Stomach smooth muscle (tissue), 2 donors: ENCODE data around the gene USP9X.
"Not testable (repeated sequence)": the region's sequence is repeated elsewhere in the genome, so short reads cannot be mapped to it uniquely, and the experiment has no call there.

Experiments used
- H3K27ac ChIP-seq: one replicate; pipeline ENCODE4 v1.7.0; 2013; ENCODE audit warnings: mild to moderate bottlenecking, low read length, inconsistent platforms
- H3K27me3 ChIP-seq, 2 donors: one replicate each; pipeline ENCODE4 v1.7.0; 2013; ENCODE audit warnings: low read length in 2 of 2; ENCODE audit not compliant: insufficient read depth in 2 of 2, control insufficient read depth in 1 of 2
- H3K36me3 ChIP-seq, 2 donors: one replicate each; pipeline ENCODE4 v1.7.0; 2013; ENCODE audit warnings: low read length in 2 of 2; ENCODE audit not compliant: control insufficient read depth in 2 of 2, insufficient read depth in 2 of 2
- H3K4me1 ChIP-seq: one replicate; pipeline ENCODE4 v1.7.0; 2013; ENCODE audit warnings: low read length; ENCODE audit not compliant: control insufficient read depth, insufficient read depth
- H3K4me3 ChIP-seq, 2 donors: one replicate each; pipeline ENCODE4 v1.7.0; 2013; ENCODE audit warnings: low read length in 2 of 2
- H3K9ac ChIP-seq, 2 donors: one replicate each; pipeline ENCODE4 v1.7.0; 2013; ENCODE audit warnings: low read length in 2 of 2, mild to moderate bottlenecking in 1 of 2
- H3K9me3 ChIP-seq, 2 donors: one replicate each; pipeline ENCODE4 v1.7.0; 2013; ENCODE audit warnings: low read length in 2 of 2; ENCODE audit not compliant: control insufficient read depth in 2 of 2
- donor health status: healthy.
- donor health status: Pancreatic carcinoma.

The USP9X gene

DNA sequence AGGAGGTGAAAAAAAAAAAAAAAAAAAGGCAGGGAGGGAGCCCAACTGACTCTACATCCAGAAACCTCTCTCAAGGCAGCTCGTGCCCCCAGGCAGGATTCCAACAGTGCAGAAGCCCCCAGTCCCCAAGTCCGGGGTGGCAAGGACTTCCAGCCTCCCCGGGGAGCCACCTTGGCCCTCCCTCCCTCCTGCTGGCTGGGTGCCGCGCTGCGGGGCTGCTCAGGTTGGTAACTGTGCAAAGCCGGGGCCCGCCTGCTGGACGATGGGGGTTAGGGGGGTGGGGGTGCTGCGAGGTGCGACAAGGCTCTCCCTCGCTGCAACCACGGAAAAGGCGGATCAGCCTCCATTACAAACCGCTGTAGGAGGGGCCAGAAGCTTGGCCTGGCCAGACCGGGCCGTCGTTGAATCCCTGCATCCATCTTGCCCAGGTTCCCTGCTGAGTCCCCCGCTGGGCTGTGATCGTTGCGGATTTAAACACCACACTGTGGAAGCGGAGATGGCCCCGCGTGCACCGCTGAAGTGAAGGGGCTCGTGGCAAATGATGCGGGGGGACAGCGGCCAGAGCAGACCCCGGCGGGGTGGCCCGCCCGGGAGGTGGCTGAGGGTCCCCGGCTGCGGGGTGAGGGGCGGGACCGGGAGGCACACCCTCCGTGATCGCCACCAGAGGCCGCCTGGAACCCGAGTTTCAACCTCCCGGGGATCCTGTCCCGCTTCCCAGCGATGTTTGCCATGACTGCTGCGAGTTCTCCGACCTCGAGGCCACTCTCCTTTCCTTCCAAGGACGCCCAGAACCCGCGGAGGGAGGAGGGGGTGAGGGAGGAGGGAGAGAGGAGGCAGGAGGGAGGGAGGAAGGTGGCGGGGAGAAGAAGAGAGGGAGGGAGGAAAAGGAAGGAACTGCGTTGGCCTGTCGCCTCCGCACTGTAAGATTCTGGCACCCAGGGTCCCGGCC is 190.7 kb downstream of the USP9X start:
- H3K27me3 ChIP-seq = peaks cover 0 to 9% of the 10 kb centered on the region in 2 donors
- H3K27ac ChIP-seq = peak overlapping the region; percentile 49
- no peaks in the 10 kb centered on the region for H3K36me3 ChIP-seq
- peak overlapping the region; percentile 53 to 64 for H3K9ac ChIP-seq
- H3K4me3 ChIP-seq = peak overlapping the region; percentile 63 to 73
- peaks cover 16% of the 10 kb centered on the region for H3K4me1 ChIP-seq
- H3K9me3 ChIP-seq = no peaks in the 10 kb centered on the region

DNA sequence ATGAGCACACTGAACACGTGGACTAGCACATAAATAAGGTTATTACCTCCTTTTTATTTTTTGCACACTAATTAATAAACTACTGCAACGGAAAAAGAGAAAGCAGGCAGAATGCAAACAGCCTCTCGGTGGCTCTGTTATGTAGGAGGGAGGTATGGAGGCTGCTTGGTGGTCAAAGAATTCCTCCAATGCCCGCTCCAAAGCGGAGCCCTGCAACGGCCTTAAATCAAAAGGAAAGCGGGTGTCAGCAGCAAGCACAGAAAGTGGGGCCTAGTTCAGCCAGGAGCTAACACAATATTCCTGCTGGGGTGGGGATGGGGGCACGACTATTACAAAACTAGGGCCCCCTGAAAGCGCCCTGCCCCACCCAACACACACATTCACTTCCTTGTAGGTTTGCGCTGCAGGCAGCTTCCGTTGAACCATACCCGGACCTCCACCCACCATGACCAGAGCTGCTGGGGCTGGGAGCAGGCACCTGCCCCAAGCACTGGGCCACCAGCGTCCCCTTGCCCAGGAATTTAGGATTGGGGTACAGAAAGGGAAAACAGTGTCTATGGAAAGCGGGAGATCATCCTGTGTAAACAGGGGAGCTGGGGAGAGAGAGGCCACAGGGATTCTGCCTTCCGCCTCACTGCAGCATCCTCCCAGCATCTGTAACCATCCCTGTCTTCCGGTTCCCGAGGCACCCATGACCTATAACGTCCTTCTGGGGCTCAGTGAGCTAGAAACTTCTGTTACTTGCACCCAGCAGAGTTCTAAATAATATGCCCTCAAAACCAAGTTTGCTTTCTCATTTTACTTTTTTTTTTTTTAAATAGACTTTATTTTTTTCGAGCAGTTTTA is 191.6 kb downstream of the USP9X start:
- peak overlapping the region; percentile 29 to 53 for H3K9ac ChIP-seq
- peak overlapping the region; percentile 49 for H3K27ac ChIP-seq
- H3K9me3 ChIP-seq = no peaks in the 10 kb centered on the region
- peak overlapping the region; percentile 63 to 73 for H3K4me3 ChIP-seq
- no peaks in the 10 kb centered on the region for H3K36me3 ChIP-seq
- peaks cover 16% of the 10 kb centered on the region for H3K4me1 ChIP-seq
- peaks cover 0 to 9% of the 10 kb centered on the region in 2 donors for H3K27me3 ChIP-seq

DNA sequence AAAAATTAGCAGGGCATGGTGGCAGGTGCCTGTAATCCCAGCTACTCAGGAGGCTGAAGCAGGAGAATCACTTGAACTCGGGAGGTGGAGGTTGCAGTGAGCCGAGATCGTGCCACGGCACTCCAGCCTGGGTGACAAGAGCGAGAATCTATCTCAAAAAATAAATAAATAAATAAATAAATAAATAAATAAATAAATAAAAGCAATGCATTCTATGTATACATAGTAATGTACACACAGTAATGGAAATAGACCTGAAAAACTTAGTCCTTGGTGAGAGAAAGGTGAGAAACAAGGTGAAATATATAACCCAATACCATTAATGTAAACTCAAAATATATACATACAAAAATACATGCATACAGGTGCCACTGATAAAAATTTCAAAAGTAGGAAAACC is 197.1 kb downstream of the USP9X start:
- H3K4me3 ChIP-seq, H3K9me3 ChIP-seq, H3K36me3 ChIP-seq, H3K9ac ChIP-seq, H3K27me3 ChIP-seq, H3K27ac ChIP-seq, H3K4me1 ChIP-seq: not testable (repeated sequence)

DNA sequence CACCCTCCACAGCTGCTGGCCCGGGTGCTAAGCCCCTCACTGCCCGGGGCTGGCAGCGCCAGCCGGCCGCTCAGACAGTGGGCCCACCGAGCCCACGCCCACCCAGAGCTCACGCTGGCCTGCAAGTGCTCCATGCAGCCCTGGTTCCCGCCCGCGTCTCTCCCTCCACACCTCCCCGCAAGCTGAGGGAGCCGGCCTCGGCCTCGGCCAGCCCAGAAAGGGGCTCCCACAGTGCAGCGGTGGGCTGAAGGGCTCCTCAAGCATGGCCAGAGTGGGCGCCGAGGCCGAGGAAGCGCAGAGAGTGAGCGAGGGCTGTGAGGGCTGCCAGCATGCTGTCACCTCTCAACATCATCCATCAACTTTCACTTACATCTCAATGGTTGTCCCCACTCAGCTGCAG is 200.7 kb downstream of the USP9X start:
- not testable (repeated sequence) for H3K4me3 ChIP-seq, H3K4me1 ChIP-seq, H3K9me3 ChIP-seq, H3K36me3 ChIP-seq, H3K27me3 ChIP-seq, H3K27ac ChIP-seq, H3K9ac ChIP-seq
